HEK293 (cell line): Measurements from ENCODE around the gene CDCA3.

Source experiments
- BCL11A ChIP-seq: fragments of 450-650 bp; formaldehyde crosslinking; IDR thresholded peaks from 2 replicates; pipeline ENCODE4 v1.5.1; 2016; ENCODE audit warnings: low read depth, missing biosample characterization, missing genetic modification characterization
- CTCF ChIP-seq: fragments of 450-650 bp; formaldehyde crosslinking; IDR thresholded peaks from 2 replicates; pipeline ENCODE4 v1.5.1; 2016; ENCODE audit warnings: missing biosample characterization, missing genetic modification characterization
- GLI2 ChIP-seq: fragments of 450-650 bp; formaldehyde crosslinking; IDR thresholded peaks from 2 replicates; pipeline ENCODE4; 2017; ENCODE audit warnings: missing biosample characterization, missing genetic modification characterization, low read depth, borderline replicate concordance
- IKZF3 ChIP-seq: fragments of 450-650 bp; IDR thresholded peaks from 2 replicates; pipeline ENCODE4 v1.5.0; 2018; ENCODE audit warnings: missing biosample characterization, mild to moderate bottlenecking, missing genetic modification characterization, moderate library complexity
- KLF9 ChIP-seq: fragments of 450-650 bp; formaldehyde crosslinking; IDR thresholded peaks from 2 replicates; pipeline ENCODE4 v1.5.1; 2016; ENCODE audit warnings: missing biosample characterization, missing genetic modification characterization, low read depth
- MYNN ChIP-seq: fragments of 450-650 bp; formaldehyde crosslinking; IDR thresholded peaks from 2 replicates; pipeline ENCODE4 v1.5.1; 2016; ENCODE audit warnings: missing biosample characterization, missing genetic modification characterization, borderline replicate concordance
- OVOL3 ChIP-seq: fragments of 450-650 bp; formaldehyde crosslinking; IDR thresholded peaks from 2 replicates; pipeline ENCODE4 v1.5.1; 2016; ENCODE audit warnings: missing biosample characterization, missing genetic modification characterization
- PRDM6 ChIP-seq: fragments of 450-650 bp; formaldehyde crosslinking; IDR thresholded peaks from 2 replicates; pipeline ENCODE4 v1.5.1; 2017; ENCODE audit warnings: missing biosample characterization, missing genetic modification characterization
- REST ChIP-seq: fragments of 450-650 bp; formaldehyde crosslinking; IDR thresholded peaks from 2 replicates; pipeline ENCODE4 v1.5.1; 2016; ENCODE audit warnings: missing biosample characterization, missing genetic modification characterization
- TRIM28 ChIP-seq: IDR thresholded peaks from 2 replicates; pipeline ENCODE4 v1.6.1; 2011; ENCODE audit warnings: low read length, control low read depth, borderline replicate concordance
- ZBTB49 ChIP-seq: fragments of 450-650 bp; formaldehyde crosslinking; IDR thresholded peaks from 2 replicates; pipeline ENCODE4 v1.5.1; 2016; ENCODE audit warnings: missing biosample characterization, missing genetic modification characterization, low read depth
- ZFP37 ChIP-seq: fragments of 450-650 bp; formaldehyde crosslinking; IDR thresholded peaks from 2 replicates; pipeline ENCODE4 v1.5.1; 2016; ENCODE audit warnings: missing biosample characterization, missing genetic modification characterization
- ZNF114 ChIP-seq: fragments of 450-650 bp; formaldehyde crosslinking; IDR thresholded peaks from 2 replicates; pipeline ENCODE4 v1.5.0; 2017; ENCODE audit warnings: missing biosample characterization, missing genetic modification characterization
- ZNF138 ChIP-seq: fragments of 450-650 bp; formaldehyde crosslinking; IDR thresholded peaks from 2 replicates; pipeline ENCODE4 v1.5.1; 2016; ENCODE audit warnings: missing biosample characterization, missing genetic modification characterization, borderline replicate concordance
- ZNF155 ChIP-seq: fragments of 450-650 bp; formaldehyde crosslinking; IDR thresholded peaks from 2 replicates; pipeline ENCODE4 v1.5.1; 2016; ENCODE audit warnings: missing biosample characterization, missing genetic modification characterization
- ZNF174 ChIP-seq: fragments of 450-650 bp; formaldehyde crosslinking; IDR thresholded peaks from 2 replicates; pipeline ENCODE4 v1.5.0; 2017; ENCODE audit warnings: missing biosample characterization, mild to moderate bottlenecking, missing genetic modification characterization
- ZNF175 ChIP-seq: fragments of 450-650 bp; formaldehyde crosslinking; IDR thresholded peaks from 2 replicates; pipeline ENCODE4 v1.5.1; 2016; ENCODE audit warnings: missing biosample characterization, missing genetic modification characterization
- ZNF18 ChIP-seq: fragments of 450-650 bp; formaldehyde crosslinking; IDR thresholded peaks from 2 replicates; pipeline ENCODE4 v1.5.1; 2016; ENCODE audit warnings: missing biosample characterization, missing genetic modification characterization
- ZNF266 ChIP-seq: fragments of 450-650 bp; formaldehyde crosslinking; IDR thresholded peaks from 2 replicates; pipeline ENCODE4 v1.5.1; 2016; ENCODE audit warnings: missing biosample characterization, missing genetic modification characterization, low read depth
- ZNF350 ChIP-seq: fragments of 450-650 bp; formaldehyde crosslinking; IDR thresholded peaks from 2 replicates; pipeline ENCODE4 v1.5.0; 2017; ENCODE audit warnings: missing biosample characterization, mild to moderate bottlenecking, missing genetic modification characterization
- ZNF37A ChIP-seq: fragments of 450-650 bp; IDR thresholded peaks from 2 replicates; pipeline ENCODE4 v1.5.1; 2018; ENCODE audit warnings: missing biosample characterization, missing genetic modification characterization
- ZNF510 ChIP-seq: fragments of 450-650 bp; formaldehyde crosslinking; IDR thresholded peaks from 2 replicates; pipeline ENCODE4 v1.5.1; 2018; ENCODE audit warnings: mild to moderate bottlenecking, missing genetic modification characterization, missing biosample characterization; ENCODE audit not compliant: insufficient replicate concordance
- ZNF548 ChIP-seq: fragments of 450-650 bp; formaldehyde crosslinking; IDR thresholded peaks from 2 replicates; pipeline ENCODE4 v1.5.1; 2016; ENCODE audit warnings: missing biosample characterization, missing genetic modification characterization
- ZNF645 ChIP-seq: fragments of 450-650 bp; formaldehyde crosslinking; IDR thresholded peaks from 2 replicates; pipeline ENCODE4; 2016; ENCODE audit warnings: missing biosample characterization, missing genetic modification characterization
- ZNF701 ChIP-seq: fragments of 450-650 bp; formaldehyde crosslinking; IDR thresholded peaks from 2 replicates; pipeline ENCODE4 v1.5.1; 2016; ENCODE audit warnings: missing biosample characterization, missing genetic modification characterization
- ZNF792 ChIP-seq: fragments of 450-650 bp; formaldehyde crosslinking; IDR thresholded peaks from 2 replicates; pipeline ENCODE4 v1.5.1; 2016; ENCODE audit warnings: missing biosample characterization, missing genetic modification characterization
- ZSCAN16 ChIP-seq: fragments of 450-650 bp; formaldehyde crosslinking; IDR thresholded peaks from 2 replicates; pipeline ENCODE4 v1.5.1; 2016; ENCODE audit warnings: missing biosample characterization, missing genetic modification characterization

CDCA3 gene

GRCh38 chr12:6825398-6826124 is 25.5 kb downstream of the CDCA3 start (continued):
- TF ChIP-seq ZNF510 (tag by site-specific recombination): no peak
- no peak for TF ChIP-seq ZNF266 (tag by site-specific recombination)
- no peak for TF ChIP-seq ZNF174 (tag by site-specific recombination)
- TF ChIP-seq ZNF548: no peak
- TF ChIP-seq ZSCAN16: no peak
- TF ChIP-seq PRDM6: no peak
- TF ChIP-seq GLI2 (tag by site-specific recombination): no peak
- TF ChIP-seq ZNF138: no peak
- no peak for TF ChIP-seq MYNN
- no peak for TF ChIP-seq OVOL3
- no peak for TF ChIP-seq ZNF114 (tag by site-specific recombination)
- no peak for TF ChIP-seq ZNF155 (tag by site-specific recombination)
- TF ChIP-seq IKZF3: peak; percentile 83
- no peak for TF ChIP-seq ZFP37 (tag by site-specific recombination)
- TF ChIP-seq ZNF701: no peak
- peak; percentile 96 for TF ChIP-seq CTCF (tag by site-specific recombination)
- TF ChIP-seq KLF9: no peak
- no peak for TF ChIP-seq ZNF18 (tag by site-specific recombination)
- no peak for TF ChIP-seq ZNF175 (tag by site-specific recombination)
- TF ChIP-seq BCL11A (tag by site-specific recombination): no peak
- 0 out of 2 replicates have a peak, but pooled peaks have one; percentile 29 for TF ChIP-seq REST (tag by site-specific recombination)
- TF ChIP-seq ZNF37A (tag by site-specific recombination): no peak
- no peak for TF ChIP-seq ZBTB49 (tag by site-specific recombination)
- TF ChIP-seq ZNF645 (tag by site-specific recombination): no peak
- no peak for TF ChIP-seq ZNF350
- no peak for TF ChIP-seq ZNF792 (tag by site-specific recombination)
- TF ChIP-seq TRIM28: no peak
